Measurements from ENCODE around the gene KIF20B. TPM values are rescaled to one million over a fixed set of nuclear protein-coding genes. Genes with fewer than 3 reads are reported as not detected.

The KIF20B gene
- polyA plus RNA-seq, 5 donors: 8.6 to 32.2 (median 20.5) TPM

Other genes with a start within 250 kb of the KIF20B start
- gene SLC16A12, start 166.0 kb upstream of the KIF20B start, polyA plus RNA-seq (ENCODE audit: insufficient read depth in 1 of 5, insufficient read length in 5 of 5, low replicate concordance in 1 of 5): 1 to 10 TPM in 4 of 5 donors, under 1 TPM in 1; 0.87 to 1.6 (median 1.5) TPM
- gene PANK1, start 56.3 kb upstream of the KIF20B start, polyA plus RNA-seq (ENCODE audit: insufficient read depth in 1 of 5, insufficient read length in 5 of 5, low replicate concordance in 1 of 5): 10 to 100 TPM; 14.7 to 21.2 (median 18.2) TPM

Measured in right lung (tissue), 5 donors.